GM18868 (cell line): ENCODE data around the gene NGEF.

ENCODE experiments used
- ATAC-seq: cut with Tn5 transposase; IDR thresholded peaks from one replicate; pipeline ENCODE4 v1.9.1; 2021; ENCODE audit warnings: mild to moderate bottlenecking, moderate library complexity; ENCODE audit not compliant: unreplicated experiment

NGEF gene

DNA sequence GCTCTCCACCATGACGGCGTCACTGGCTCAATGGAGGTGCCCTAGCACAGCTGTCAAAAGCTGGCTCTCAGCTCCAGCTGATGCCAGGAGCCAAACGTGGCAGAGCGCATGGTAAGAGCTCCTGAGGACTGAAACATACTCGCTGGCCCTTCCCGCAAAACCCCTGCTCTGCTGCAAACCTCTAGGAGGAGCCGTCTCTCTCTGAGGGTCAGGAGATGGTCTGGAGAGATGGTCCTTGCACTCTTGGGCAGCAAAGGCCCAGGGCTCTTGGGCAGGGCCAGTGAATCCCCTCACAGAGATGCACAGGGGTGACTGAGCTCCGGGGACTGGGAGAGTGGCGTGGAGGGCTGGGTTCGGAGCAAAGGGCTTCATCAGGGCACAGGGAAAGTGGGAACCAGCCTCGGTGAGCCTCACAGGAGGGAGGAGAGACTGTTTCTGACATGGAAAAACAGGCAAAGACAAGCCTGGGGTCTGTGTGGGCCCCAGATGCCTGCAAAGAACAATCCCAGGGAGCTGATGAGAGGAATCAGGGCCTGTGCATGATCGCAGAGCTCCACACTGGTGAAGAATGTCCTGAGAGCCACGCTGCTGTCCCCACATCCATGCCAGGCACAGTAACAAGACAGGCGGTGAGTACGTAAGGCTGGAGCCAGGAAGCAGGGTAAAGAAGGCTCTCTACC lies 125.7 kb downstream of the NGEF start:
- no peak for ATAC-seq

DNA sequence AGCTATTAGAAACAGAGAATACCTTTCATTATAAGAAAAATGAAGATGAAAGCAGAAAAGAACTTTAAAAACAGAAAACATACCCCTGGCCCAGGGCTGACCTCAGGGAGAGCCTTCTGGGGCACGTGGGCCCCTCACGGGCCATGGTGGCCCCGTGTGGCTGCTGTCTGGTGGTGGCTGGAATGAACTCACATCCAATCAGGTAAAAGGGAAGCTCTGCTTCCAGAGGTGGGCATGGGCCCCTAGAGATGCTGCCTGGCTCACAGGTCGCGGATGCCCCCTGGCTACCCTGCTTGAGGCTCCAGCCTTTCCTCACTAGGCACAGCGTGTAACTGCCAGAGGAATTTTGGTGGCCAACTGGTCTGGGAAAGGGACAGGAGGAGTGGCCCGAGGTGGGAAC lies 126.4 kb downstream of the NGEF start:
- ATAC-seq: no peak

DNA sequence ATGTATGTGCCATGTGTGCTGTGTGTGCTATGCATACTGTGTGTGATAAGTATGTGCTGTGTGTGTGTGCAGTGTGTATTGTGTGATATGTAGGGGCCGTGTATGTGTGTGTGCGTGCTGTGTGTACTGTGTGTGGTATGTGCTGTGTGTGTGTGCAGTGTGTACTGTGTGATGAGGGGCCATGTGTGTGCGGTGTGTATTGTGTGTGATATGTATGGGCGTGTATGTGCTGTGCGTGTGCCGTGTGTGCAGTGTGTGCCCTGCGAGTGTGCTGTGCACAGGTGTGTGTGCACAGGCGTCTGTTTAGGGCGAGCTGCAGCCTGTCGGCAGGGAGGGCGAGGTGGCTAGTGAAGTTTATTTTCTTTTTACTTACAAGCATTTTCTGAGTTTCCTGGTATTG lies 126.9 kb downstream of the NGEF start:
- no peak for ATAC-seq

DNA sequence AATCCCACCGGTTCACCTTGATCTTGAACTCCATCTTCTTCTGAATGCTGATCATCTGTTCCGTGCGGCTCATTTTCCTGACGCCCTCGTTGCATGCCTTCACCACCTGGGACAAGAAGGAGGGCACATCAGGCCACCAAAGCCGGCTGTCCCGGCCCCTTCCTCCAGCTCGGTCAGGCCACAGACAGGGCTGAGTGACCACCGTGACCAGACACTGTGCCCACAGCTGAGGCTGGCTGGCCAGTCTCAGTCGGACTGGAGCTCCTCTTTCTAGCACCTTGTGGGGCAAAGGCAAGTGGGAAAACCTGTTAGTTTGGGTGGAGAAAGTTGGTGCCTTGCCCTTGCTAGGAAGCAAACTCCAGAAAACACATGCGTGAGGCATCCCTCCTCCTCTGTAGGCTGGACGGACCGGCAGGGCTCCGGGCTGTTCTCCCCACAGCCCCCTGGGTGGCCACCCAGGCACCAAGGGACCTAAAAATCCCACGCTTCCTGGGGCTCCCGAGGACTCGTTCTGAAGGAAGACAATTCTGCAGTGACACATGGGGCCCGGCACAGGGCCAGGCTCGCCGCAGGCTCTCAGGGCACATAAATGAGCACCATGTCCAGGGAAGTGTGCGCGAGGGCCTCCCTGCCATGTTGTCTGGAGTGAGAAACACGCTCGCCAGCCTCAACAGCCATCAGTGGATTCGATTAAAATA lies 127.6 kb downstream of the NGEF start:
- ATAC-seq: no peak

DNA sequence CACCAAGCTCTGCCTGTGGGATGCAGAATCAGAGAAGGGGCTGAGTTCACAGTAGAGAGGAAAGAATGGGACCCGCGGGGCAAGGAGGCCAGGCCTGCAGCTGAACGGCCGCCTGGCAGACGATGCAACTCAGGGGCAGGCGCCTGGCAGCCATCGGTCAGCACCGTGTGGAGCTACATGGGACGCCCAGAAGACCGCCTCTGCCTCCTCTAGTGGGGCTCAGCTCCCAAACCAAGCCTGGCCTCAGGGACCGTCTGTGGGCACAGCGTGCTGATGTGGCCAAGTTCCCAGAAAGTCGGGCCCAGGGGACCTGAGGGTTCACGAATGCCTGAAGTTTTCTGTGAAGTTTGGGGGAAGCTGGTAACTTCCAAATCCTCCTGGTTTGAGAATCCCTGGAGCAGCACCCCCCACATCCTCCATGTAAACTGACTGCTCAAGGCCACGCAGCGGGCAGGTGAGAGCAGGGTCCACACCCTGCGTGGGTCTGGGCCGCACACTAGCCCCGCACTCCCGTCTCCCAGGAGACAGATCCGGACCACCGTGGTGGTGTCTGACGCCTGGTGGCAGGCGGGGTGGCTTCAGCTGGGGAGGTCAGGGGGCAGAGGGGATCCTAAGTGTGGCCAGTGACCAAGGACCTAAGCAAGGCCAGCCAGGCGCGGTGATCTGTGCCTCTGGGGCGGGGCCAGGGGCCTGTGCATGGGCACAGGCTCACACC lies 128.3 kb downstream of the NGEF start:
- no peak for ATAC-seq

DNA sequence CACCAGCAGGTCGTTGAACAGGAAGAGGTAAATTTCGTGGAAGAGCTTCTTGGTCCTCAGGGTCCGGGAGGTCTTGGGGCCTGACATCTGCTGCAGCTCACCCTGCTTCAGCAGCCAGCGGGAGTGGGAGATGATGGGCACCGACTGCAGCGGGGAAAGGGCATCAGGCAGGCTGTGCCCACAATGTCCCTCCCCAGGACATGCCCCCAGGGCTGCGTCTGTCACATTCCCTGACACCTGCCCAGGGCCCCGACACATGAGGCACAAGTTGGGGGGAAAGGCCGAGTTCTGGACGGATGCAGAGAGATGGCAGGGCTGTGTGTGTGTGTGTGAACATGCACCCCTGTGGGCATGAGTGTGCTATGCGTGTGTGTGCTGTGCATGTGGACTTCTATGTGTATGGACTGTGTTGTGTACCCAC lies 129.0 kb downstream of the NGEF start:
- no peak for ATAC-seq

DNA sequence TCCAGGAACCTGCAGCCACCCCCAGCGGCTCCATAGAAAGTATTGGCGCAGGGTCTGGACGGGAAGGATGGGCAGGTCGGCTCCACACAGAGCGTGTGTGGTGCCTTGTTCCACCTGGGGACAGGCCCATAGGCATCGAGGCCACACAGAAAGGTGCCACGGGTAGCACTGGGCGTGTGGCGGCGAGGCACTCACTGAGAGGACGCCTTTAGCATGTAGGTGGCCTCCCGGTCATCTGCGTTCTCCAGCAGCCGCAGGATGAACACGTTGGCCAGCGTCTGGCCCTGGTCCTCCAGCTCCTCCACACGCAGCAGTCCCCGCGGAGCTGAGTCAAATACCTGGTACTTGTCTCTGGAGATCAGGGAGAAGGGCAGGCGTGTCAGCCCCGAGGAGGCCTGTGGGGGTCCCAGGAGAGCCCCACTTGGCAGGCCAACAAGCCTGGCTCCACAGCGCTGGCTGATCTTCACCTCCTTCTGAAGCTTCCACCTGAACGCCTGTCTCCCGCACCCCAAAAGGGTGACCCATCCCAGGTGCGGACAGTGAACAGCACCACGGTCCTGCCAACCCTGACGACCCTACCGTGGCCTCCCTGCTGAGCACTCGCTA lies 129.8 kb downstream of the NGEF start:
- no peak for ATAC-seq

DNA sequence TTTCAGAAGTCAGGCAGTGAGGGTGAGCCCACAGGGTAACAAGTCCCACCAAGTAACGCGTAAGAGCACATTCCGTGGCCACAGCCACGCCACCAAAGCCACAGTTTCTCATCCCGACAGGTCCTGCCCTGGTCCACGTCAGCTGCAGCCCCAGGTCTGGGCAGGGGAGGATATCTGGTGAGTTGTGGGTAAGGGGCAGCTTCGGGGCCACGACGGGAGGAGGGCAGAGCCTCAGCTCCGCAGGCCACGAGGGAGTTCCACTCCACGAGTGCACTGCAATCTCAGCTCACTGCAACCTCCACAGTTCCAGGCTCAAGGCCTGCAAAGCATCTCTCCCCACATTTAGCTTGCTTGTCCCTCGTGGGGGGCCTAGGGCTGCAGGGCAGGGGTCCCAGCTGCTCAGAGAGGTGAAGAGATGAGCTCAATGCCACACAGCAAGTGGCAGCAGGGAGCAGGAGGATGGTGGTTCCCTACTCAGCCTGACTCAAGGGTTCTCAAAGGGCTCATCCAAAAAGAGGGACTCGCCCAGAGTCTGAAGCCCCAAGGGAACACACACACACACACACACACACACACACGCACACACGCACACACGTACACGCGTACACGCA lies 130.4 kb downstream of the NGEF start:
- no peak for ATAC-seq

DNA sequence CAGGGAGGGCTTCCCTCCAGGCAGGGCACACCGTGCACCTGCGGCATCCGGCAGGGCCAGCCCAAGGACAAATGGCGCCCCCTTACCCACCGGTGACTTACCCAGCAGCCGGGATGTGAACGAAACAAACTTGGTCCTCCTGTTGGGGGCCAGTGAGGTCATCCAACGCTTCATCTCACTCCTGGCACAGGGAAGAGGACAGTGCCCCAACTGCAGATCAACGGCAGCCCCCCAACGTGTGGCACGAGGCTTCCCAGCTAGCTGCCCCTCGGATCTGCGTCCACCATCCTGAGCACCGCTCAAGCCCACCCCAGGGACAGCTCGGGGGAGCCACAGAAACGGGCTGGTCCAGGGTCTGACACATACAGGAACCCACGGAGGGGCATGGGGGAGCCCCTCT lies 131.0 kb downstream of the NGEF start:
- ATAC-seq: no peak

DNA sequence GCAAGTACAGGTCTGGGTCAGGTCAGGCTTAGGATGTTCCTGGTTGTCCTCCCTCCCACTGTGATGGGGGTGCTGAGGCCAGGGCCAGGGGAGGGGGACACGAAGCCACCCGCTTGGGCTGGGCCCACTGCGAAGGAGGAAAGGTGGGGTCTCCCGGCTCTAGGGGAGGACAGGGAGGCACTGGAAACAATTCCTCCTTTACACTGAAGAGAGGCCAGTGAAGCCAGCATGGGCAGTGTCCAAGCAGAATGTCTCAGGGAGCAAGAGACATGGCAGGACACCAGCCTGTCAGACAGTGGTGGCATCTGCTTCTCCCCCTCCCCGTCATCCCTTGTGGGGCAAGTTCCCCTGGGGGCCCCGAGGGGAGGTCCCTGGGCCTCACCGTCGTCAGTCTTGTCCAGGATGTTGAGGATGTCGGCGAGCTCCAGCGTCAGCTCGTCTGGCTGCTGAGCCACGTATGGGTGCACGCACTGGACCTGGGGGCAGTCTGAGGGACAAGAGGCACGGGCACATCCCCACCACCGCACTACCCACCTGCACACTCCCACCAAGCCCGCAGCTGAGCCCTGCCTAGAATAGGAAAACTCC lies 132.2 kb downstream of the NGEF start:
- ATAC-seq: no peak

DNA sequence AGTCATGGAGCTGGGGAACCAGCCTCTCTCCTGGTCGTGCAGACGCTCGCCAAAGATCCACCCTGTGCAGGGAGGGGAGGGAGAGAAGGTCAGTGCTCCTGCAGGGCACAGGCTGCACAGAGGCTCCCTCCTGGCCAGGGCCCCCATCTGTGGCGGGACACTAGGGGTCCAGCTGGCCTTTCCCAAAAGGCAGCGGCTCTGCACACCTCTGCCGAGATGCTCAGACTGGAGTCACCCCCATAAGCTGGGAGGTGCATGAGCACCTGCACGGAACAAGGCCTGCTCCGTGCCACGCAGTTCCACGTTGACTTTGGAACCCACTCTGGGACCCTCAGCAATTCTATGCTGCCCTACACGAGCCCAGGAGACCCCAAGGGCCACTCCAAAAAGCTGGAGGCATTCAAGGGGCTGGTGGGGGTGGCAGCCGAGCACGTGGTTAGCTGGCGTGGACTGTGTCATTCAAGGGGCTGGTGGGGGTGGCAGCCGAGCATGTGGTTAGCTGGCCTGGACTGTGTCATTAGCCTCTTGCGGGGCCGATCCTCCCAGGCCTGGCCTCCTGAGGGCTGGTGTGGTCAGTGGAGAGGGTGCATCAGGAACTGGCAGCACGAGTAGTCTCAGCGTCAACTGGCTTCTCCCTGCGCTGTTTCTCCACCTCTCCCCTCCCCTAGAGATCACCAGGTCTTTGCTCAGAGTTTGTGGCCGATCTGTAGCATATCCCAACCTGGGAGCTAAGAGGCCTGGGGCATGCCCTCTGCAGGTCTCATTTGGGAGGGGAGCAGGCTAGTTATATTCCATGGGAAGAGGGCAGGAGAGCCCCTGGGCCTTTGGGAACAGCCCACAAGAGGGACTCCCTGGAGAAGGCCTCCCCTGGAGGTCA lies 133.2 kb downstream of the NGEF start:
- ATAC-seq: no peak

DNA sequence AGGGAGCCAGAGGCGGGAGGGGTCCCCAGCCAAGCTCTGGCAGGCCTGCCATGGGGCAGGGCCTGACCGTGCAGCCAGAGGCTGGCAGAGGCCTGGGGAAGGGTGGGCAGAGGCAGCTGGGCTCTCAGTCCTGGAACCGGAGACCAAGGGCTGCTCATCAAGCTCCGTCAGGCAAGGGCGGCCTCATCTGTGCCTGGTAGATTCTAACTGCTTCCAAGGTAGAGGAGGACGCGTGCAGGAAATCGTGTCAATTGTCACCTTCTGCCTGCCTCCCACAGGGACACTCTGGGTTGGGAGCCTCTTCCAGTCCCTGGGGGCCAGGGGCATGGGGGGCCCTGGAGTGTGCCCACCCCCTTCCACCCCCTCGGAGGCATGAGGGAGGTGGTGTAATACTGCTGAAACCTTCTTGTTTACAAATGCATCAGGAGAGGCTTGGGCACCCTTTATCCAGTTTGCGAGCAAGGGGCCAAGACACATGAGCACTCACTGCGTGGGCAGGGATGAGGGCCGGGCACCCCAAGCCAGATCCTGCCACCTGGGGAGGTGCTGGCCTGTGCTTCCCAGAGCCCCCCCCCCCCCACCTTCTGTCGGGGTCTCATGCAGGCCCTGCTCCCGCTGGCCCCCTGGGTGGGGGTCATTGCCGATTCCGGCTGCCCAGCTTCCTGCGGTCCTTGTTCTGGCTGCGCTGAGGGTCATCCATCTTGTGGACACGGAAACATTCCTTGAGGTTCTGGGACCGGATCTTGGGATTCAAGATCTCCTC lies 134.0 kb downstream of the NGEF start:
- ATAC-seq: no peak

DNA sequence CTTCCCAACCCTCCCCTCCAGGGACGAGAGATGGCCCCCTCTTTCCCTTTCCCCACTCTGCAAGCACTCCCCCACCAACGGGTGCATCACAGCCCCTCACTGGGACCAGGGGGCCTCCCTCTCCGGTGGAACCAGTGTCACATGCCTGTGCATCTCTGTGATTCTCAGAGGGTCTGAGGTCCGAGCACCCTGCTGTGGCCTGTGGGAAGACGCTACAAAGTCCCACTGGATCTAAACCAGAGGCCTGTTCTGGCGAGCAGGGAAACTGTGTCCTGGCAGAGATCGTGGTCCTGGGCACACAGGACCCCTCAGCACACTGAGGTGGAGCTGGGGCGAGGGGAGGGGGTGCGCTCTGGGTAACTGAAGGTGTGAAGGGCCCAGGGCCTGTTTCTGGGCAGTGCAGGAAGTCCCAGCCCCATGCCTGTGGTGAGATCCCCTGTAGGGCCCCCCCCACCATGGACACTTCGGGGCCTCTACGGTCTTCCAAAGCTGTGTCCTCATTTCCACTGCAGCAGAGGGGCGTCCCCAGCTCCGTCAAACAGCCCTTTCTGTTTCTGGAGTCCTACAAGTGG lies 135.0 kb downstream of the NGEF start:
- no peak for ATAC-seq

DNA sequence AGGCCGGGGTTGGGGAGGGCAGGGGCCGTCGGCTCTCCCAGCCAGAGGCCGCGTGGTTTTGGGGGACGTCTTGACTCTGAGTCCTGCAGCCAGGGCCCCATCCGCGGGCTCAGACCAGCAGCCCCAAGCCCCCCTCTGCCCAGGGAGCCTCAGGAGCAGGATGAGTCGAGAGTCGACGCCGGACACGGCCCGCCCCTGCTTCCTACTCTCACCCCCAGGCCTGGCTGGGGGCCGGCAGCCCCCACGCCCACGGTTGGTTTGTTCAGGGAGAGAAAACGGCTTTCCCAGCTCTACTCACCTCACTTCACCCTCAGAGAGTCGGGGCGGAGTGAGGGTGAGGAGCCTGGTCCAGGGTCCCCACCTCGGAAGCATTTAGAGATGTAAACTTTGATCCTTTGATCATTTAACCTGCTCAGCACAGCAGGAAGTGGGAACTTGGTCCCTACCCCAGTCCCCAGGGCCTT lies 136.0 kb downstream of the NGEF start:
- no peak for ATAC-seq

DNA sequence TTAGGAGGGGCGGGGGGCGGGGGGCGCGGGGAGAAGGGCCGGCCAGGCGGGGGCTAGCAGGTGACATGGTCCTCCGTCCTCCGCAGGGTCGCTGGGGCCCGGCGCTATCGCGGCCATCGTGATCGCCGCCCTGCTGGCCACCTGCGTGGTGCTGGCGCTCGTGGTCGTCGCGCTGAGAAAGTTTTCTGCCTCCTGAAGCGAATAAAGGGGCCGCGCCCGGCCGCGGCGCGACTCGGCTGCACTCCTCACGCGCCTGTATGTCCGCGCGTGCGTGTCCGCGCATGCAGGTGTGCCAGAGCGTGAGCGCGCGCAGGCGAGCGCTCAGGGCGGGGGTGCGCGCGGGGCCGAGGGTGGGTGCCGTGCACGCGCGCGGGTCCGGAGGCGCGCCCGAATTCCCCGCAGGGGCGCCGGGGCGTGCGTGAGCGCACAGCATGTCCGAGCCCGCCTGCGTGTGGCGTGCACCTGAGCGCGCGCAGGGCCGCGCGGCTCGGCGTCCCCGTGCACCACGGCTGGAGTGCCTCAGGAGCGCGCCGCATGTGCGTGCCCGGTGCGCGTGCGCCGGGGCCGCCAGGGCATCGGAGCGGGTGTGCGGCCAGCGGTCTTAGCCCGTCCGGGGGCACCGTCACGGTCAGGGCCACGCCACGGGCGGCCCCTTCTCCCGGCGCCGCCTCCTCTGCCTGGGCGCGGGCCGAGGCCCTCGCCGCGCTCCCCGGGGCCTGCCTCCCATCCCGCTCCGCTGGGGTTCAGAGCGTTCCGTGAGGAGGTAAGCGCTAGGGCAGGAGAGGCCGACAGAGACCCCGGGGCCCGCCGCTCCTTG lies 136.7 kb downstream of the NGEF start:
- ATAC-seq: no peak

DNA sequence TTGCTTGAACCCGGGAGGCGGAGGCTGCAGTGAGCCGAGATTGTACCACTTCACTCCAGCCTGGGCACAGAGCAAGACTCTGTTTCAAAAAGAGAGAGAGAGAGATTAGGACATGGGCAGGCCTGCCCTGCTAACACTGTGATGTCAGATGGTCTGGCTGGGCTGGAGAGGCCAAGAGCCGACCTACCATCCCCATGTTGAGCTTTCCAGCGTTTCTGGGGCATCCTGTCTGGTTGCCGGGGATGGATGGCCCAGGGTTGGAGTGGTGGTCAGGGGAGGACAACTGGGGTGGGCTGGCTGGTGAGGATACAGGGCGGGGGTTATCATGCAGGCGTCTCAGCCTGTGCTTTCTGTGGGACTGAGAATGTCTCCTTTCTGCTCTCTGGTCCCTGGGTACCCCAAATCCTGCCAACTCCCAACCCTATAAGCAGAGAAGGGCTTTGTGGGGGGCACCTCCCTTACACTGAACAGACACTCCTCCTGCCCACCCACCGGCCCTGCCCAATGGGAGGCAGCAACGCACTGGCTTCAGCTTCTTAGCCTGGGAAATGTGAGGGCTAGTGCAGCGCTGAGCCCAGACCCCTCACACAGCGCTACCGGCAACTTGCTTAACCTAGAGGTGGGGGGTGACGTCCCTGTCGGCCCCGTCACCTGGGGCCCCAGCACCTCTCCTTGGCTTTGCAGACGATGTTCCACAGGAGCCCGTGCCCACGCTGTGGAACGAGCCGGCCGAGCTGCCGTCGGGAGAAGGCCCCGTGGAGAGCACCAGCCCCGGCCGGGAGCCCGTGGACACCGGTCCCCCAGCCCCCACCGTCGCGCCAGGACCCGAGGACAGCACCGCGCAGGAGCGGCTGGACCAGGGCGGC lies 137.6 kb downstream of the NGEF start:
- no peak for ATAC-seq

DNA sequence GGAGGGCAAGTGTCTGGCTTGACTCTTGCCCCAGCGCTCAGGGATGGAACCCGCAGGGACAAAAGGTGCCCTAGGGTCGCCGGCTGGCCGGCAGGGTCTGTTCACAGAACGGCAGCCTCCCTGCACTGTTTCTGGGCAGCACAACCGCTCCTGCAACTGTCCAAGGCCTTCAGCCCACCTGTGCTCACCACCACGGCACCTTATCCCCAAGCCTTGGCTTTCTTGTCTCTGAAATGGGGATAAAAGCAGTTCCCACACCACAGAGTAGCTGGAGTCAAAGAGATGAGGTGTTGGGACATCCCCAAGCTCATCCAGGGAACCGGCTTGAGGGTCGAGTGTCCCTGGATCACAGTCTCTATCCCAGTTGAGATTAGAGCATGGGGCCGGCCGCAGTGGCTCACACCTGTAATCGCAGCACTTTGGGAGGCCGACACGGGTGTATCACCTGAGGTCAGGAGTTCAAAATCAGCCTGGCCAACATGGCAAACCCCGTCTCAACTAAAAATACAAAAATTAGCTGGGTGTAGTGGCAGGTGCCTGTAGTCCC lies 138.3 kb downstream of the NGEF start:
- no peak for ATAC-seq
